ENCODE measurements around the gene ZNF334. TPM values are rescaled to one million over a fixed set of nuclear protein-coding genes. Genes with fewer than 3 reads are reported as not detected.

Gene ZNF334
- total RNA-seq, 1 donor from 2014 or later: 0.34 TPM

DNA sequence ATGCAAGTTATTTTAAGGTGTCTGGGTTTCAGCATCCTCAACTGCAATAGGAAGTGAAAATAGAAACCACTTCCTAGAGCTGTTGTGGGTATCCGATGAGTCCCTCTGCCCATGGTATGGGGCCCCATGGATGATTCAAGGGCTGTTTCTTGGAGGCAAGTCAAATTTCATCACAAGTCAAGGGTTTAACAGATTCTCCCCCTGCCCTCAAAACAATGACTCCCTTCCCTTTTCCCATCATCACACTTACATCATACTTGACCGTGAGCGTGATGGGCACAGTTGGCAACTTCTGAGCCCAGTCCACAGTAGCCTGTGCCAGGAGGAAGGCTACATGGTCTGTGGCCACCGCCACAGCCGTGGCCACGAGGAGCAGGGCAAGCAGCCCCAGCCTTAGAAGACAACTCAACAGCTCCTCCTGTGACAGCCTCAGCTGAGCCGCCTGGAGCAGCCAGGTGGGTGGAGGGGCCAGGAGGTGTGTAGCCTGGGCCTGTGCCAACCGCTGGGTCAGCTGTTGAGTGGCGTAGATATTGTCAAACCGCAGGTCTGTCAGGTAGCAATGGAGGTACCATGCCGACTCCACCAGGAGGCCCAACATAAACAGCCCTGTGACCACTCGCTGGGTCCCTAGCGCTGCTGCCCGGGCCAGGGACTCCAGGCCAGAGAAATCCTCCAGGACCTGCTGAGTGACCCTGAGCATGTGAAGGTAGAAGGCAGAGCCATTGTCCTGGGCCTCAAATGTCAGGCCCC lies 31.9 kb upstream of the ZNF334 start:
- no peak for DNase-seq

DNA sequence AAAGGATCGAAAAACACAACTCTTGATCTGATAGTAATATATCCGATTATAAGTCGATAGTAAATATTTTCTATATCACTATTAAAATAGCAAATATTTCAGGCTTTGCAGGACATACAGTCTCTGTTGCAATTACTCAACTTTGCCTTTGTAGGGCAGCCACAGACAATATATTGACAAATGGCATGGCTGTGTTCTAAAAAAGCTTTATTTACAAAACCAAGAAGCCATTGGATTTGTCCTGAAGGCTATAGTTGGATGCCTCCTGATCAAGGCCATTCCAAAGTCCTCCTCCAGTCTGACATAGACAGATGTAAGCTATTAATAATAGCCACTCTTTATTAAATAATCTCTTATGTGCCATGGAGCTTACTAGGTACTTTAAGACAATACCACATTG lies 31.2 kb upstream of the ZNF334 start:
- DNase-seq: peak; percentile 22

- no peak for DNase-seq
These were observed 30.6 kb upstream of the ZNF334 start for GRCh38 chr20:46543959-46544358.

DNA sequence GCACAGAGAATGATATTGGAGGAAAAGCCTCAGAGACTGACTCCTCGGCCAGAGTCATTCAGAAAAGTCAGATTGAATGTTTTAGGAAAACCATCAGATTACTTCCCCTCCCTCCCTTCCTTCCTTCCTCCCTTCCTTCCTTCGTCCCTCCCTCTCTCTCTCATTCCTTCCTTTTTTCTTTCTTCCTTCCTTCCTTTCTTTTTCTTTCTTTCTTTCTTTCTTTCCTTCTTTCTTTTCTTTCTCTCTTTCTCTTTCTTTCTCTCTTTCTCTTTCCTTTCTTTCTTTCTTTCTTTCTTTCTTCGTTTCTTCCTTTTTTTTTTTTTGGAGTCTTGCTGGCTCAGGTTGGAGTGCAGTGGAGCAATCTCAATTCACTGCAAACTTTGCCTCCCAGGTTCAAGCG lies 29.7 kb upstream of the ZNF334 start:
- DNase-seq: no peak

GRCh38 chr20:46541229-46541935 lies 28.0 kb upstream of the ZNF334 start:
- no peak for DNase-seq

GRCh38 chr20:46539113-46539512 lies 25.8 kb upstream of the ZNF334 start:
- DNase-seq: no peak

GRCh38 chr20:46530640-46531039 lies 17.3 kb upstream of the ZNF334 start:
- DNase-seq: no peak

- peak; percentile 25 for DNase-seq
These were observed 10.5 kb upstream of the ZNF334 start for GRCh38 chr20:46523696-46524328.

DNA sequence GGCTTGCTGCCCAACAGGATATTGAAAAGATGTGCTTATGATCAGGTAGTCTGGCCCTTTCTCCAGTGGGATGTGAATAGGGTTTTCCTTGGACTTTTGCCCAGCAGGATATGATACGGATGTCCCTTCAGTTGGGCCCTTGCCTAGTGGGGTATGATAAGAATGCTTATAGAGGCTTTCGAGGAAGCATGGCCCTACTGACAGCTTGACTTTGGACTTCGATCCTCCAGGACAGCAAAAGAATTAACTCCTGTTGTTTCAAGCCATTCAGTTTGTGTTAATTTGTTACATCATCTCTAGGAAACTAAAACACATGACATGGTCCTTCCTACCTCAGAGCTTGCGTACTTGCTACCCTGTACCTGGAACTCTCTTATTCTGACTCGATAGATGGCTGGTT lies 9.7 kb upstream of the ZNF334 start:
- DNase-seq: no peak

GRCh38 chr20:46520976-46521579 lies 7.7 kb upstream of the ZNF334 start:
- DNase-seq: peak; percentile 78

DNA sequence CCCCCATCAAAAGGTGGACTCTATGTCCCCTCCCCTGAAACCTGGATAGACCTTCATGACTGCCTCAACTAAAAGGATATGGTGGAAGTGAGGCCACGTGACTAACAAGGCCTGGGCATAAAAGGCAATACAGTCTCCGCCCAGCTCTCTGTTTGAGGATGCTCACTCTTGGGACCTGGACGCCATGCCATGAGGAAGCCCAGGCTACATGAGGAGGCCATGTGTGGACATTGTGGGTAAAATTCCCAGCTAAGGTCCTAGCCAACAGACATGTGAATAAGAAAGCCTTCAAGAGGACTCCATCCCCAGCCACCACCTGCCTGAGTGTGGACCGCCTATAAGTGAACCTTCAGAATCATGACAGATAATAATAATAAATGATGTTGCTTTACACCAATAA lies 7.2 kb upstream of the ZNF334 start:
- no peak for DNase-seq

- no peak for DNase-seq
These were observed 6.2 kb upstream of the ZNF334 start for GRCh38 chr20:46519471-46520068.

GRCh38 chr20:46509523-46509922 lies 3.8 kb downstream of the ZNF334 start:
- no peak for DNase-seq

DNA sequence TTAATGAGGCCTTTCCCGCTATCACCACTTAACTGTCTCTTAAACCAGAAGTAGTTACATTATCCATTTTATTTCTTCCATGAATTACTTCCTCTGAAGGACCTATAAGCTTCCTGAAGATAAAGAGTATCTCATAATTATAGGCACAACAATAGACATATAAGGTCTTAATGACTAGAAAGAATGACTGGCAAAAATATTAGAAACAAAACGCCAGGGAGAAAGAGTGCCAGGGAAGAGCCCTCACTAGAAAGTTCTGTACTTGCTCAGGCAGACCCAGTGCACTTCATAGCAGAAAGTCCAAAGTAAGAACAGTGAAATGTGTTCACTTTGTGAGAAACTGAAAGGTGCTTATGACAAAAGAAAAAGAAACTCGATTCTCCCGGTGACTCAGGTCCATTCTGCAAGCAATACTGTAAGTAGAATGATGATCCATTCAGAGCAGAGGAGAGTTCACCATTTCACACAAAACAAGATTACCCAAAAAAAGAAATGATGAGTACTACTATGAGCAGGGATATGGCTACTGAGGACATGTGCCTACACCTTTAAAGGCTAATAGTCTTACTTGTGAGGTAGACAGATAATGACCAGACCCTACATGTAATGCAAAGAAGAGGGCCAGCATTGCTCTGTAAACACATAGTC lies 5.5 kb downstream of the ZNF334 start:
- no peak for DNase-seq

GRCh38 chr20:46505506-46505905 lies 7.9 kb downstream of the ZNF334 start:
- no peak for DNase-seq

DNA sequence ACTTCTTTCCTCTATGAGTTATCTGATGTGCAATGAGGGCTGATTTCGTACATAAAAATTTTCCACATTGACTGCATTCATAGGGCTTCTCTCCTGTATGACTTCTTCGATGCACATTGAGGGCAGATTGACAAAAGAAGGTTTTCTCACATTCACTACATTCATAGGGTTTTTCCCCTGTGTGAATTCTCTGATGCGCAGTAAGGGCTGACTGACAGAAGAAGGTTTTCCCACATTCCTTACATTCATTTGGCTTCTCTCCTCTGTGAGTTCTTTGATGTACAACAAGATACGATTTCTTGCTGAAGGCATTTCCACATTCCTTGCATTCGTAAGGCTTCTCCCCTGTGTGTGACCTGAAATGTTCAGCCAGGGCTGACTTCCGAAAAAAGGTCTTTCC lies 11.4 kb downstream of the ZNF334 start:
- DNase-seq: no peak

DNA sequence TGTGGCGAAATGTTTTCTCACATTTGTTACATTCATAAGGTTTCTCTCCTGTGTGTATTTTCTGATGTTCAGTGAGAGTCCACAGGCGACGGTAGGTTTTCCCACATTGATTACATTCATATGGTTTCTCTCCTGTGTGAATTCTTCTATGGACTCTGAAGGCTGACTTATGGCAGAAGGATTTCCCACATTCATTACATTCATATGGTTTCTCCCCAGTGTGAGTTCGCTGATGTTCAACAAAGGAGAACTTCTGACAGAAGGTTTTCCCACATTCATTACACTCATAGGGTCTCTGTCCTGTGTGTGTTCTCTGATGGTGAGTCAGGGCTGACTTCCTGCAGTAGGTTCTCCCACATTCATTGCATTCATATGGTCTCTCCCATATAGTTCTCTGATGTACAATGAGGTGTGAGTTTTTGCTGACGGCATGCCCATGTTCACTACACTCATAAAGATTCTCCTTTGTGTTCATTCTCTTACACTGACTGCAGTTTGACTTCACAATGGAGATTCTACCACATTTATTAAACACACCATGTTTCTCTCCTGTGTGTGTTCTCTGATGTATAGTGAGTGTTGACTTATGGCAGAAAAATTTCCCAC lies 11.9 kb downstream of the ZNF334 start:
- DNase-seq: no peak

DNA sequence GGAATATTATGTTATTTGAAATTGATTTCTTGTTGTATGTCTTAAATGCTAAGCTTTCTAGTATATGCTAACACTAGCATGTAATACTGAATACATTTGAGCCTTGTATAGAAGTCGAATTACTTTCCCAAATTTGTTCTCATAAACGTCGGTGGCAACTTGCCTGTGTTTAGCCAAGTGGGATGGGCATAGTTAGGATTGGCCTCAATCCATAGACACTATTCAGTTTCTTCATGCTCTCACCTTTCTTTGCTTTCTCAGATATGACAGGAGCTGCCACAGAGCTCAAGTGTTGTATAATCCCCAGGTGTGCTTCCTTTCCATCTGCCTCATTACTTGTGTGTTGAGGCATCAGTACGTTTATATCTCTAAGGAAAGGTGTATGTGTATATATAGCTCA lies 19.3 kb downstream of the ZNF334 start:
- DNase-seq: no peak

DNA sequence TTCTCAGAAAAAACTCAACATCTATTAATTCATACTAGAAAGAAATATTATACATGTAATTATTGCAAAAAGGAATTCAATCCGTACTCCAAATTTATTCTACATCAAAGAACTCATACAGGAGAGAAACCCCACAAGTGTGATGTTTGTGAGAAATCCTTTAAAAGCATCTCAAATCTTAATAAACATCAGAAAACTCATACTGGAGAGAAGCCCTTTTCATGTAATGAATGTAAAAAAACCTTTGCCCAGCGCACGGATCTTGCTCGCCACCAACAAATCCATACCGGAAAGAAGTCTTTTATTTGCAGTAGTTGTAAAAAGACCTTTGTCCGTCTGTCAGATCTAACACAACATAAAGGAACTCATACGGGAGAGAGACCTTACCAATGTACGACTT lies 22.0 kb downstream of the ZNF334 start:
- DNase-seq: no peak

GRCh38 chr20:46488451-46488850 lies 24.9 kb downstream of the ZNF334 start:
- DNase-seq: no peak

GRCh38 chr20:46487628-46488027 lies 25.7 kb downstream of the ZNF334 start:
- DNase-seq: no peak

DNA sequence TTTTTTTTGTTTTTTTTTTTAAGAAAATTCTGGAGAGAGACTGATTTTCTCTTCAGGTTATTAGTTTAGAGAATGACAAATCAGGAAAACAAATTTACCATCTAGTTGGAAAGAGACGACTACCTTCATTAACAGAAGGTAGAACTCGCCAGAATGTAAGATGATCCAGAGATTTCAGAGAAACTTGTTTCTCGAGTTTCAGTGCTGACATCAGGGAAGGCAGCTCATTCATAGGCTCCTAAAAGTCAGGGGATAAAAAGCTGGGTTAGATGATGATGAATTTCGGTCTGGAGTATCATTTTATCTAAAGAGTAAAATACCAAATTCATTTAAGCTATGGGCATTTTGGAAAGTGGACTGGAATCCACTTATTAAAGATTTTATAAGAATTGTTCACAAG lies 27.9 kb downstream of the ZNF334 start:
- no peak for DNase-seq

Measured in dermis blood vessel endothelial cell (primary cell).